ENCODE data around the gene GRB2.
A peak's percentile ranks its signal among the peaks of the same experiment; 100 is the strongest.
"Not testable (repeated sequence)": the region's sequence is repeated elsewhere in the genome, so short reads cannot be mapped to it uniquely, and the experiment has no call there.

The GRB2 gene

GRCh38 chr17:75386430-75386829, 19.0 kb downstream of the GRB2 start:
- DNase-seq (ENCODE audit: low spot score) = no peak

DNA sequence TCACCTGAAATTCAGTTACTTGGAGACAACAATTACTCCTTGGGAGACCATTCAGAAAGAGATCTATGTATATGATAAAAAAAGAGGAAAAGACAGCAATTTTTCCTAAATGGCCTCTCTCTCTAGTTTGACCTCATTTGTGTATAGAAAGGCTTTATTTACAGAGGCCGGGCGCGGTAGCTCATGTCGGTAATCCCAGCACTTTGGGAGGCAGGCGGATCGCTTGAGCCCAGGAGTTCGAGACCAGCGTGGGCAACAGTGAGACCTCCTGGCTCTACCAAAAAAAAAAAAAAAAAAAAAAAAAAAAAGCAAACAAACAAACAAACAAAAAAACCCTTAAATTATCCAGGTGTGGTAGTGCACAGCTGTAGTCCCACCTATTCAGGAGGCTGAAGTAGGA, 20.7 kb downstream of the GRB2 start:
- DNase-seq (ENCODE audit: low spot score) = no peak

DNA sequence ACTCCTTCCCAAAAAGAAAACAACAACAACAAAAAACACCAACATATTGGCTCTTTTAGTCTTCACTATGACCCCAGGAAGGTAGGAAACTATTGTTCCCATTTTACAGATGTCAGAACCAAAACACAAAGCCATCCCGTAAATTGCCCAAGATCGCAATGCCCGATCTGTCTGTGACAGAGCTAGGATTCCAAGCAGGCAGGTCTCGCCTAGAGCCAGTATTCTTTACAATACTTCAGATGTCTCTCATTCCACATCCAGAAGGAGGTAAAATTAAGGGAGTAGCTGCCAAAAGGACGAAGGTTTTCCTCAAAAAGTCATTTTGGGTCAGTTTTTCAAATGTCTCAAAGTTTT, 21.7 kb downstream of the GRB2 start:
- DNase-seq (ENCODE audit: low spot score) = no peak

DNA sequence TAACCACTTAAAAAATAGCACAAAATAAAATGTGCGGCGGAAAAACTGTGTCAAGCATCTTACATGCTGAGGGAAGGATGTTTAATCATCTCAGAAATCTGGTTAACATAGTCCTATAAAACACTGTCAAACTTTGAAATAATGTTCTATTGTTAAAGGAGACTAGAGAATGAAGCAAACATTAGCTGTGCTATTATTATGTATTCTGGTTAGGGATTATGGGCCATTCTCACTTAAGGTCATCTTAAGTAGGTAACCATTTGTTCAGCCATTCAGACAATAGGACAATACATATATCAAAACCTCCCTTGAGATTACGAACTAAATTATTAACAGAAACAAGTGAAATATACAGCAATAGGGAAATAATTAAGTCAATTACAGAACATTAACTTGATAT, 24.7 kb downstream of the GRB2 start:
- DNase-seq (ENCODE audit: low spot score) = no peak

DNA sequence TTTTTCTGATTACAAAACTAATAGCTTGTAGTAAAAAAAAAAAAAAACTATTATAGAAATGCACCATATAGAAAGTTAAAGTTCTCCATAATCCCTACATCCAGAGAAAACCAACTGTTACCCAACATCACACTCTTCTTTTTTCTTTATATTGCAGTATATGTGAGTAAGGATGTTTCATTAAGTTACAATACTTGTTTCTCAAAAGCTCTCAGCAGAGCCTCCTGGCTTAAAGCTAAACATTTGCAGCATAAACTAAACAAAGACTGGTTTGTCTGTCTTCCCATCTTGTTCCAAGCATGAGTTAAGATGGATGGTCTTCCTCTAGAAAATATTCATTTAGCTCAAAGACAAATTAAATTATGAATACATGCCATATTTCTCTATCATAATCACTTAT, 25.2 kb downstream of the GRB2 start:
- DNase-seq (ENCODE audit: low spot score) = no peak

DNA sequence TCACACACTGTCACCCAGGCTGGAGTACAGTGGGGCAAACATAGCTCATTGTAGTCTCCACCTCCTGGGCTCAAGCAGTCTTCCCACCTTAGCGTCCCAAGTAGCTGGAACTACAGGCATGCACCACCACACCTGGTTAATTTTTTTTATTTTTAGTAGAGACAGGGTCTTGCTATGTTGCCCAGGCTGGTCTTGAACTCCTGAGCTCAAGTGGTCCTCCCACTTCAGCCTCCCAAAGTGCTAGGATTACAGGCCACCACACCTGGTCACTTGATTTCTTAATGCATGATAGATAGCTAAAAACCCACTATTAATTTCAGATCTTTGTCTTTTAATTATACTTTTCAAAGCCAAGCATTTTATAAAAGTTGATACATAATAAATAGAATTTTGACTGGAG, 26.1 kb downstream of the GRB2 start:
- DNase-seq (ENCODE audit: low spot score) = not testable (repeated sequence)

- DNase-seq (ENCODE audit: low spot score) = no peak
These were observed 32.2 kb downstream of the GRB2 start for GRCh38 chr17:75373280-75373679.

GRCh38 chr17:75371981-75372380, 33.5 kb downstream of the GRB2 start:
- no peak for DNase-seq (ENCODE audit: low spot score)

GRCh38 chr17:75371339-75371738, 34.1 kb downstream of the GRB2 start:
- DNase-seq (ENCODE audit: low spot score) = no peak

DNA sequence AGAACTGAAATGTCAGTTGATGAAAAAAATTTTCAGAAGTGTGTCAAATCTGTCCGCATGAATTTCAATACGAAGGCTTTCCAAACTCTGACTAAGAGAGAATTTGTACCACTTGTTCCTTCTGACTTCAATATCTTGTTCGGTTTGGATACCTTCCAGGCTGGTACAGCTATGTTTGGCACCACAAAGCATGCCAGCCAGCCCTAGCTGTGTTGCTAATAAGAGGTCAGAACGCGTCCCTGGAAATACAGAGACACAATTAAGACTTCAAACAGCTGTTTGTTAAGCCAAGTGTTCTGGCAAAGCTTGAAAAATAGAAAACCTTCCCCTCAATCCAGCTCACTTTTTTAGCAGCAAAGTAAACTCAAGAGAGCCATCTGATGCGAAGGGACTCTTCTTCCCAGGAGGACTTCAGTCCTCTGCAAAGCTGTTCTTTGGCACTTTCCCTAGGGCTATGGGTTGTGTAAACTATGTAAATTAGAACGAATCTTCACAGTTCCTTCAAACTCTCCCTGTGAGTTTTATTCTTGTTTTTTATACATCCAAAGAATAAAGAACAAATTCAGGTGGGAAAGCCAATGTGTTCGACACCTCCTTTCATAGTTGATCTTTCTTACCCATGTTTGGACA, 35.1 kb downstream of the GRB2 start:
- no peak for DNase-seq (ENCODE audit: low spot score)

- not testable (repeated sequence) for DNase-seq (ENCODE audit: low spot score)
These were observed 37.4 kb downstream of the GRB2 start for GRCh38 chr17:75367838-75368789.

DNA sequence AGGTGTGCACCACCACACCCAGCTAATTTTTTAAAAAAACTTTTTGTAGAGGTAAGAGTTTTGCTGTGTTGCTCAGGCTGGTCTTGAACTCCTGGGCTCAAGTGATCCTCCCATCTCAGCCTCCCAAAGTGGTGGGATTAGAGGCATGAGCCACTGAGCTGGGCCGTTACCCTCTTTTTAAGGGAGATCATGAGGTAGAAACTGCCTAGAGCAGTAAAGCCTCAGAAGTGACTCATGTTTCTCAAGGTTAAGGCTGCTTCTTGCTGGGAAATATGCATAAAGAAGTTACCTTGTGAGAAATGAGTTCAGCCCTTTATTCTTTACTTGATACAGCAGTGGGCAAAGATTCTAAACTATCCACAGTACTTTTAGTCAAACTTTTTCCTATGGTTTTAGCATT, 38.2 kb downstream of the GRB2 start:
- DNase-seq (ENCODE audit: low spot score) = no peak

DNA sequence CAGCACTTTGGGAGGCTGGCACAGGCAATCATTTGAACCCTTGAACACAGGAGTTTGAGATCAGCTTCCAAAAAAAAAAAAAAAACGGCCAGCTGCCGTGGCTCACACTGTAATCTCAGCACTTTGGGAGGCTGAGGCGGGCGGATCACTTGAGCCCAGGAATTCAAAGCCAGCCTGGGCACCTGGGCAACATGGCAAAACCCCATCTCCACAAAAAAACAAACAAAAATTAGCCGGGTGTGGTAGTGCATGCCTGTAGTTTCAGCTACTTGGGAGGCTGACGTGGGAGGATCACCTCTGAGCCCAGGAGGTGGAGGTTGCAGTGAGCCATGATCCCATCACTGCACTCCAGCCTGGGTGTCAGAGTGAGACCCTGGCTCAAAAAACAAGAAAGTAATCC, 39.0 kb downstream of the GRB2 start:
- DNase-seq (ENCODE audit: low spot score) = no peak

GRCh38 chr17:75365931-75366275, 39.6 kb downstream of the GRB2 start:
- no peak for DNase-seq (ENCODE audit: low spot score)

DNA sequence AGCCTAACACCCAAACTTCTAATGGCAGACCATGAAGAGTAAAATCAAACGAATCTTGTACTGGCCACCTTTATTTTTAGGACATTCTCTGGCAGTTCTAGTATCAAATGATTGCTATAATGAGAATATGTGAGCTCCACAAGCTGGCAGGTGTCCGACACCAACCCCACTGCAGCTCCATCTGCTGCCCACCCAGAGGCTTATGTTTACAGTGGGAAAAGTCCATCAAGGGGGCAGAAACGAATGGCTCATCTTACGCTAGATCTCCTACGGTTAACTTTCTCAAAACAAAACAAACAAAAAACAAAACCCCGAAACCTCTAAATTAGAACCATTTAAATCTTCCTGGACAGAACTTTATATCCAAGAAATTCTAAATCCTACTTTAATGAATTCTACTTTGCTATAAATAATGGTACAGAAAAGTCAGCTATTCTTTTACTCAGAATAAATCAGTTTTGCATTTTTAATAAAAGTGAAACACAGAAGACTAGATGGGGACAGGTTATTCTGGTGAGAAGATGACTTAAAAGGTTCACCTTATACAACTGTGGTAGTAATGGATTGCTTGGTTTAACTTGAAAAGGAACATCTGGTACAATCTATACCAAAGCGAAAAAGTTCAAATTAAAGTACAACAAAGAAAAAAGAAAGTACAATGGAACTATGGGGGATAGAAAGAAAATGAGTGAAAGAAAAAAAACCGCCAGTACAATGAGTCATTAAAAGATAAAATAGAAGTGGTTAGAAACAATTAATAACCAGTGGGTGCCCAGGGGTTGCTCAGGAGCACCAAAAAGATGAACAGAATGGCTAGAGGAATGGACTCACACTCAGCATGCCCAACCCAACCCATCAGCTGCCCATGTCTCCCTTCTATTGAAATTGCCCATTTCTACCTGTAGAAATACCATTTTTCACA, 40.2 kb downstream of the GRB2 start:
- no peak for DNase-seq (ENCODE audit: low spot score)

- DNase-seq (ENCODE audit: low spot score) = no peak
These were observed 41.4 kb downstream of the GRB2 start for GRCh38 chr17:75364078-75364477.

DNA sequence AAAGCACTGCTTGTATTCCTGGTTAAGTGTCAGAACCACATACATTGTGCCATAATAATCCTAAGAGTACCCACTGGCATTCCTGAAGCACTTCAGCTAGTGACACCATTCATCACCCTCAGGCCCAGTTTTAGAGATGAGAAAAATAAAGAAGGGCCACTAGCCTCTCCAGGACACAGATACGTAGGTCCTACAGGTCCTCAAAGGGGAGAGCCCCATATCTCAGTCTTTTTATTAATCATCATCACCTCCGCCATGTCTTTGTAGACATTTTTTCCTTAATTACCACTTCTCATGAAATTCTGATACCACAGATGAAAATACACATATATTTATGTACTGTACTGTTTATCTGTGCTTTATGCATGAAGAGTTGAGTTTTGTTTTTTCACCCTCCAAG, 43.5 kb downstream of the GRB2 start:
- DNase-seq (ENCODE audit: low spot score) = no peak

- no peak for DNase-seq (ENCODE audit: low spot score)
These were observed 44.1 kb downstream of the GRB2 start for GRCh38 chr17:75361344-75361743.

GRCh38 chr17:75356260-75356937, 49.1 kb downstream of the GRB2 start:
- DNase-seq (ENCODE audit: low spot score) = no peak

- DNase-seq (ENCODE audit: low spot score) = no peak
These were observed 52.3 kb downstream of the GRB2 start for GRCh38 chr17:75353176-75353575.

DNA sequence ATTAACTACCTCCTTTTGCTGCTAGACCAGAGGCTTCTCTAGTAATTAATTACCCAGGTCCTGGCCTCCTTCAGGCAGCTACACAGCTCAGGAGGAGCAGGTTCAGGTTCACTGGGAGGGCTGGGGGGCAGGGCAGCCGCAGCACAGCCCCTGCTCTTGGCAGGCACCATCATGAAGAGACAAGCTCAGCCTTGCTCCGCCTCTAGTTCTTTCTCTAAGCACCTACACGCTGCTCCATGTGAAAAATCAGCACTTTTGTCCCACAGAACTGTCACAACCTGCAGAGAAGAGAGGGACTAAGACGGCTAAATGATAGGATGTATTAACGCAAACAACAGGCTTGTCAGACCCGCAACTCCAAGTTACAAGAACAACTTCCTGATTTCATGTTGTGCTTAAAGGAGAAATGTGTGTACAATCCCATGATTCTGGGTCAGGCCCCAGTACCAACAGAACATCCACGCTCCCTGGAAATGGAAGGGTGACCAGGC, 53.4 kb downstream of the GRB2 start:
- peak; percentile 61 for DNase-seq (ENCODE audit: low spot score)

DNA sequence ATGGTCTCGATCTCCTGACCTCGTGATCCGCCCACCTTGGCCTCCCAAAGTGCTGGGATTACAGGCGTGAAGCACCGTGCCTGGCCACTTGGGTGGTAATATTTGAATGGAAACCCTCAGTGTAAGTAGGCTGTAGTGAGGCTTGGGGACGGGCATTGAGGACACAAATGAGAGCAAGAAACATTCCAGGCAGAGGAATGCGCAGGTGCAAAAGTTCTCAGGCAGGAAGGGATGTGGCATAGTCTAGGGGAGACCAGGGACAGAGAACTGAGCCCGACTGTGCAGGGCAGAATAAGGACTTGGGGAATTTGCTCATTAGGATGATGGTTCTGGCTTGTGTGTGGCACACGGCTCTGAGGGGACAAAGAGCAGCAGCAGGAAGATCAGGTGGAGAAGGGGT, 54.8 kb downstream of the GRB2 start:
- DNase-seq (ENCODE audit: low spot score) = no peak

Measured in iPS-NIHi11 (cell line).